Lower lobe of right lung (tissue), 2 donors: ENCODE measurements around the gene PAIP2. TPM values are rescaled to one million over a fixed set of nuclear protein-coding genes. Genes with fewer than 3 reads are reported as not detected.

Experiments used
- ATAC-seq, 2 donors: fragments of 200-7000 bp; cut with Tn5 transposase; one replicate each; pipeline ENCODE4 v1.9.1; 2020 to 2022; ENCODE audit warnings: mild to moderate bottlenecking in 2 of 2, moderate library complexity in 2 of 2
- DNase-seq: peaks from one replicate; pipeline ENCODE4 v3.0.0-alpha.2; 2020
- H3K27ac ChIP-seq: fragments of 200-600 bp; one replicate; pipeline ENCODE4 v1.8.0; 2022
- H3K27me3 ChIP-seq: fragments of 200-600 bp; one replicate; pipeline ENCODE4 v1.8.0; 2022; ENCODE audit warnings: low read depth
- H3K36me3 ChIP-seq: fragments of 200-600 bp; one replicate; pipeline ENCODE4 v1.8.0; 2022; ENCODE audit warnings: mild to moderate bottlenecking
- H3K4me1 ChIP-seq: fragments of 200-600 bp; one replicate; pipeline ENCODE4 v1.8.0; 2022
- H3K4me3 ChIP-seq: fragments of 200-600 bp; one replicate; pipeline ENCODE4 v1.8.0; 2022; ENCODE audit warnings: mild to moderate bottlenecking
- H3K9me3 ChIP-seq: fragments of 200-600 bp; one replicate; pipeline ENCODE4 v1.8.0; 2022
- CTCF ChIP-seq: fragments of 200-600 bp; IDR thresholded peaks from one replicate; pipeline ENCODE4 v1.8.0; 2022; ENCODE audit warnings: antibody characterized with exemption, mild to moderate bottlenecking
- intact Hi-C: fragments of 100-400 bp; cut with DNase I; formaldehyde crosslinking; loops from one replicate; pipeline ENCODE4 v1.11.0; 2022
- total RNA-seq: library from RNA; stranded (reverse); fragmentation: NEBNext Ultra II Directional; extraction: Animal tissue kit (Norgen Biotek cat#: 25700); gene quantifications from one replicate; pipeline ENCODE4 v1.2.1, GENCODE V29; 2021
- donor health status: DM: no; HTN: yes; CAD: no; lungs with severe emphysema.

PAIP2 gene
- total RNA-seq, 1 donor from 2014 or later = 84.1 TPM

DNA sequence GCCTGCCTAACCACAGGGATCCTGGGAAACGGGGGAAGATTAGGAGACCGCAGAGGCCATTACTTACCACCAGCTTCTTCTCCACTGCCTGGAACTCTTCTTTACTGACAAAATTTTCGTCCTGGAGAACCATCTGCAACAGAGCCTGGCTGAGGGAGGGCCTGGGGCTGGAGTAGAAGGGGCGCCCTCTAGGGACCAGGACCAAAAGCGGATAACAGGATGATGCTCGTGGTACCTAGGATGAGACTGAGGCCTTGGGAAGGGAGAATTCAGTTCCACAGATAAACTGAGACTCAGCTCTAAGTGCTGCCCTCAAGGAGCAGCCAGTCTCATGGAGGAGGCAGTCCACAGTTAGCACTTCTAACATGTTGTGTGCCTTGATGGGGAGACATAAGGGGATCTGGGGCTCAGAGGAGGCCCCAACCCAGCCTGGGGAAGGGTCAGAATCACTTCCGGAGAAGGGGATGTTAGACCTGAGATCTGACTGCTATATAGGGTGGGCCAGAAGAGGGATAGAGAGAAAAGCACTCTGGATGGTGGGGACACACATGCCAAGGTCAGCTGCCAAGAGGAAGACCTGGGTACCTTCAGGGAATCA lies 61.0 kb downstream of the PAIP2 start:
- no peaks in the 10 kb centered on the region for H3K36me3 ChIP-seq
- no peaks in the 10 kb centered on the region for H3K27me3 ChIP-seq
- intact Hi-C loops = no loop called here
- peak; percentile 43 for TF ChIP-seq CTCF
- H3K4me3 ChIP-seq = peak overlapping the region; percentile 61
- DNase-seq (no peak), ATAC-seq (no peak)
- no peaks in the 10 kb centered on the region for H3K9me3 ChIP-seq
- H3K27ac ChIP-seq = no peak overlapping the region
- peaks cover 19% of the 10 kb centered on the region for H3K4me1 ChIP-seq

DNA sequence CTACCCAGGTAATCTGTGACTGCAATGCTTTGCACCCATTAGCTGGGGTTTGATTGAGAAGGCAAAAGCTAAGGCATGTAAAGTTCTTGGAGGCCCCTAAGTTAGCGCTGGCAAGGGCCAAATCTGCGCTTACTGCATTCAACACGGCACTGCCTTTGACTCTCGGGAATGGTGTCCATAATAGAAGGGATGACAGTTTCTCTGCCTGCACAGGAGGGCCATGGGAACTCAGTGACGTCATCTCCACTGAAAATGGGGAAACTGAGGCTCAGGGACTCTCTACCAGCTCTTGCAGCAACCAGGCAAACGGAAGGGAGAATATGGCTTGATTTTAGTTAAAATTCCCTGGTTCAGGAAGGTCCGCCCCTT lies 61.7 kb downstream of the PAIP2 start:
- DNase-seq (no peak), ATAC-seq (peak; percentile 3 to 4)
- peaks cover 19% of the 10 kb centered on the region for H3K4me1 ChIP-seq
- no peaks in the 10 kb centered on the region for H3K36me3 ChIP-seq
- H3K27ac ChIP-seq = peak overlapping the region; percentile 90
- no peaks in the 10 kb centered on the region for H3K9me3 ChIP-seq
- no peak for TF ChIP-seq CTCF
- H3K4me3 ChIP-seq = peak overlapping the region; percentile 61
- H3K27me3 ChIP-seq = no peaks in the 10 kb centered on the region
- intact Hi-C loops = no loop called here

GRCh38 chr5:139403787-139404483 lies 62.3 kb downstream of the PAIP2 start, which contains the start of gene SPATA24:
Gene SPATA24 (minus strand): TSS chr5:139404089. CDS start chr5:139404060, 29 bp downstream.
- Histone ChIP-seq H3K27me3 (no peaks in the 10 kb centered on the region), H3K4me1 (peaks cover 19% of the 10 kb centered on the region), H3K9me3 (no peaks in the 10 kb centered on the region), H3K27ac (peak within 1 kb of the TSS; percentile 90), H3K36me3 (no peaks in the 10 kb centered on the region), H3K4me3 (peak within 1 kb of the TSS; percentile 61)
- DNase-seq (peak; percentile 98), ATAC-seq (peak; percentile 97 to 98)
- intact Hi-C loops = no loop called here
- no peak for TF ChIP-seq CTCF

GRCh38 chr5:139404484-139404840 lies 62.8 kb downstream of the PAIP2 start:
- no peak for ATAC-seq
- intact Hi-C loops = no loop called here
- H3K9me3 ChIP-seq = no peaks in the 10 kb centered on the region
- no peak for DNase-seq
- no peak for TF ChIP-seq CTCF
- peaks cover 19% of the 10 kb centered on the region for H3K4me1 ChIP-seq
- H3K27ac ChIP-seq = peak overlapping the region; percentile 90
- no peaks in the 10 kb centered on the region for H3K36me3 ChIP-seq
- peak overlapping the region; percentile 61 for H3K4me3 ChIP-seq
- no peaks in the 10 kb centered on the region for H3K27me3 ChIP-seq

- ATAC-seq = no peak
Measured at GRCh38 chr5:139406963-139407362, 65.3 kb downstream of the PAIP2 start.

More at GRCh38 chr5:139406963-139407362, 65.3 kb downstream of the PAIP2 start:
- peaks cover 19% of the 10 kb centered on the region for H3K4me1 ChIP-seq
- DNase-seq = no peak
- H3K27ac ChIP-seq = no peak overlapping the region
- intact Hi-C loops = no loop called here
- H3K36me3 ChIP-seq = no peaks in the 10 kb centered on the region
- no peaks in the 10 kb centered on the region for H3K9me3 ChIP-seq
- no peak overlapping the region for H3K4me3 ChIP-seq
- TF ChIP-seq CTCF = no peak
- no peaks in the 10 kb centered on the region for H3K27me3 ChIP-seq
